Jurkat, Clone E6-1 (cell line): ENCODE results near the gene TMEM207.

Experiments used
- DNase-seq: peaks from one replicate; pipeline ENCODE4 v3.0.0-alpha.2; 2011; ENCODE audit warnings: low read depth, low spot score
- H3K4me3 ChIP-seq: 2 replicates; pipeline ENCODE4 v1.5.1; 2011; ENCODE audit warnings: mild to moderate bottlenecking, low read length, control low read depth, moderate library complexity

The TMEM207 gene

GRCh38 chr3:190396001-190396400, 53.7 kb downstream of the TMEM207 start:
- DNase-seq: no peak

GRCh38 chr3:190388703-190389102, 61.0 kb downstream of the TMEM207 start:
- no peak for DNase-seq
- H3K4me3 ChIP-seq: no peak overlapping the region

More at GRCh38 chr3:190396001-190396400, 53.7 kb downstream of the TMEM207 start:
- H3K4me3 ChIP-seq: no peak overlapping the region

GRCh38 chr3:190387578-190388213, 62.0 kb downstream of the TMEM207 start, which contains the start of gene CLDN16:
Gene CLDN16 (plus strand): TSS chr3:190388163. CDS start chr3:190388330, 167 bp downstream.
- H3K4me3 ChIP-seq: no peak within 1 kb of the TSS
- DNase-seq: no peak

- H3K4me3 ChIP-seq: no peak overlapping the region
- no peak for DNase-seq
Observed at GRCh38 chr3:190385731-190386688, 63.7 kb downstream of the TMEM207 start.

- peak; percentile 28 for DNase-seq
- H3K4me3 ChIP-seq: no peak overlapping the region
Observed at GRCh38 chr3:190384309-190384756, 65.4 kb downstream of the TMEM207 start.

- no peak for DNase-seq
- no peak overlapping the region for H3K4me3 ChIP-seq
Observed at GRCh38 chr3:190382082-190382481, 67.6 kb downstream of the TMEM207 start.

- H3K4me3 ChIP-seq: no peak overlapping the region
- DNase-seq: no peak
Observed at GRCh38 chr3:190381441-190381840, 68.3 kb downstream of the TMEM207 start.

- H3K4me3 ChIP-seq: no peak overlapping the region
- DNase-seq: no peak
Observed at GRCh38 chr3:190380184-190380583, 69.5 kb downstream of the TMEM207 start.
